ENCODE results near the gene STK17A.

The STK17A gene

DNA sequence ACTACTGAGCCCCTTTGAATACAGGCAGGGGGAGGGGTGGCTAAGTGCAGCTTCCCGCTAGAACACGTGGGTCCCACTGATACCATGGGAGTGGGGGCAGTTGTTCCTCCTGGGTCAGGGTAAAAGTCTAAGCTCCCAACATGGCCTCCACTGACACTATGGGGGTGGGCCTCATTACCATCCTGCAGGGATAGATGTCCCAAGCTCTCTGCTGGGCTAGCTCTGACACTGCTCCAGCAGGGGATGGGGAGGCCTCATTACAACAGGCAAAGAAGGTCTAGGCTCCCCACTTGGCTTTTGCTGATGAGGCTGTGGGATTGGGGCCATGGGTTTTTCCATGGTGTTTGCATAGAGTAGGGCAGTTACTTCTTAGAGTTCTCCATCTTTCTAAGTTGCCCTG lies 51.5 kb downstream of the STK17A start:
- ChIA-PET CTCF (interaction anchor here (0.5 to 2.2 kb wide), 4 partner anchors 10 to 65 kb away, joined by 3 to 6 read pairs (median 4); partner anchors contain the start of gene STK17A), POLR2A (no interaction called here)
- TF ChIP-seq ZNF785 (tag by site-specific recombination; IDR thresholded peaks at IDR 0.05) (no peak), ZNF140 (tag by site-specific recombination; IDR thresholded peaks at IDR 0.05) (no peak), ZNF624 (tag by site-specific recombination; IDR thresholded peaks at IDR 0.05) (no peak), KLF16 (tag by site-specific recombination; IDR thresholded peaks at IDR 0.05) (no peak), ZBTB26 (tag by site-specific recombination; optimal IDR thresholded peaks at IDR 0.05) (no peak), ZBTB1 (tag by site-specific recombination; IDR thresholded peaks at IDR 0.05) (no peak), ZBTB7A (tag by site-specific recombination; IDR thresholded peaks at IDR 0.05; ENCODE audit: low read depth) (no peak), MZF1 (tag by site-specific recombination; IDR thresholded peaks at IDR 0.05; ENCODE audit: borderline replicate concordance) (no peak), ZNF155 (tag by site-specific recombination; IDR thresholded peaks at IDR 0.05) (no peak)
- TF ChIP-seq, protein P1, sequence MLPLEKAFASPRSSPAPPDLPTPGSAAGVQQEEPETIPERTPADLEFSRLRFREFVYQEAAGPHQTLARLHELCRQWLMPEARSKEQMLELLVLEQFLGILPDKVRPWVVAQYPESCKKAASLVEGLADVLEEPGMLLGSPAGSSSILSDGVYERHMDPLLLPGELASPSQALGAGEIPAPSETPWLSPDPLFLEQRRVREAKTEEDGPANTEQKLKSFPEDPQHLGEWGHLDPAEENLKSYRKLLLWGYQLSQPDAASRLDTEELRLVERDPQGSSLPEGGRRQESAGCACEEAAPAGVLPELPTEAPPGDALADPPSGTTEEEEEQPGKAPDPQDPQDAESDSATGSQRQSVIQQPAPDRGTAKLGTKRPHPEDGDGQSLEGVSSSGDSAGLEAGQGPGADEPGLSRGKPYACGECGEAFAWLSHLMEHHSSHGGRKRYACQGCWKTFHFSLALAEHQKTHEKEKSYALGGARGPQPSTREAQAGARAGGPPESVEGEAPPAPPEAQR (tag by site-specific recombination; IDR thresholded peaks at IDR 0.05) = no peak
- TF ChIP-seq, protein P2, sequence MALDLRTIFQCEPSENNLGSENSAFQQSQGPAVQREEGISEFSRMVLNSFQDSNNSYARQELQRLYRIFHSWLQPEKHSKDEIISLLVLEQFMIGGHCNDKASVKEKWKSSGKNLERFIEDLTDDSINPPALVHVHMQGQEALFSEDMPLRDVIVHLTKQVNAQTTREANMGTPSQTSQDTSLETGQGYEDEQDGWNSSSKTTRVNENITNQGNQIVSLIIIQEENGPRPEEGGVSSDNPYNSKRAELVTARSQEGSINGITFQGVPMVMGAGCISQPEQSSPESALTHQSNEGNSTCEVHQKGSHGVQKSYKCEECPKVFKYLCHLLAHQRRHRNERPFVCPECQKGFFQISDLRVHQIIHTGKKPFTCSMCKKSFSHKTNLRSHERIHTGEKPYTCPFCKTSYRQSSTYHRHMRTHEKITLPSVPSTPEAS (tag by site-specific recombination; IDR thresholded peaks at IDR 0.05) = no peak
- no peaks in the 10 kb centered on the region for H3K9me3 ChIP-seq (ENCODE audit: control insufficient read depth, insufficient read depth, low read depth, low read length)
- H3K27ac ChIP-seq (ENCODE audit: extremely low read depth, low read depth, low read length) = no peak overlapping the region
- no peak overlapping the region for H3K4me3 ChIP-seq (ENCODE audit: low read depth, low read length)
- H3K4me1 ChIP-seq (ENCODE audit: control insufficient read depth, insufficient read depth, low read length) = no peaks in the 10 kb centered on the region
- peaks cover 28 to 73% of the 10 kb centered on the region in 2 experiments for H3K36me3 ChIP-seq (ENCODE audit: control insufficient read depth in 2 of 2, insufficient read depth in 1 of 2, low read length in 2 of 2)

DNA sequence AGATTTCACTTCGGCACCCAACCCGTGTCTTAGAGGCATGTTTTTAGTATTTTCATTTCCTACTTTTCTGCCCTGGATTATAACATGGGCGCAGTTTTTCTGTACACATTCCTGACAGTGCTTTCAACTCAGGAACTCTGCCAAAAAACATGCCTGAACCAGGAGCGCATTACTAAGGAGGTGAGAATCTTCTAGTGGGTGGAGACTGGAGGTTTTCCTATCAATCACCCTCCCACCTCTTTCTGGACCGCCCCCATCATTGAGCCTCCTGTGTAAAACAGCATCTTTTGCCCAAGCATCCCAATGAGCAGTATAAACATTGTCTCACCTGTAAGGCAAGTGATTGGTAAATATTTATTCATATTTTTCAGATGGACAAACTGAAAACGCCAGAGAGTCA lies 53.2 kb downstream of the STK17A start:
- TF ChIP-seq ZNF596 (tag by site-specific recombination; IDR thresholded peaks at IDR 0.05) = no peak
- TF ChIP-seq SCRT2 (tag by site-specific recombination; IDR thresholded peaks at IDR 0.05) = no peak
- no peak for TF ChIP-seq ZNF423 (tag by site-specific recombination; IDR thresholded peaks at IDR 0.05)
- no peak for TF ChIP-seq ZNF23 (tag by site-specific recombination; IDR thresholded peaks at IDR 0.05; ENCODE audit: borderline replicate concordance)
- peak; percentile 44; the same call in 1 of the 2 replicates for TF ChIP-seq ZFHX2 (tag by site-specific recombination; conservative IDR thresholded peaks at IDR 0.05)
- TF ChIP-seq PBX3 (CRISPR knock-in tag; IDR thresholded peaks at IDR 0.05) = no peak
- no peak for TF ChIP-seq ZNF266 (tag by site-specific recombination; IDR thresholded peaks at IDR 0.05; ENCODE audit: low read depth)
- TF ChIP-seq EGR2 (tag by site-specific recombination; IDR thresholded peaks at IDR 0.05; ENCODE audit: low read depth) = peak; percentile 61
- Histone ChIP-seq H3K9me3 (ENCODE audit: control insufficient read depth, insufficient read depth, low read depth, low read length) (no peaks in the 10 kb centered on the region), H3K4me3 (ENCODE audit: low read depth, low read length) (no peak overlapping the region), H3K4me1 (ENCODE audit: control insufficient read depth, insufficient read depth, low read length) (no peaks in the 10 kb centered on the region), H3K36me3 (ENCODE audit: control insufficient read depth in 2 of 2, insufficient read depth in 1 of 2, low read length in 2 of 2) (peaks cover 26 to 90% of the 10 kb centered on the region in 2 experiments), H3K27ac (ENCODE audit: extremely low read depth, low read depth, low read length) (no peak overlapping the region)
- ChIA-PET CTCF (no interaction called here), POLR2A (no interaction called here)
